HEK293 (cell line): ENCODE data around the gene FAM83C.

Experiments used
- CTCF ChIA-PET: fragments of 350-600 bp; formaldehyde crosslinking; extraction: SDS; loops from one replicate; lab custom pipeline; 2021; ENCODE audit warnings: antibody characterized with exemption; lab: Yijun Ruan, JAX
- POLR2A ChIA-PET: fragments of 300-600 bp; formaldehyde crosslinking; extraction: SDS; loops from one replicate; lab custom pipeline; 2020; ENCODE audit warnings: antibody characterized with exemption, inconsistent platforms; lab: Yijun Ruan, JAX
- H3K27ac ChIP-seq: fragments of 200-500 bp; sonication (Bioruptor generic); 2 replicates; pipeline ENCODE4 v1.5.1; 2014; ENCODE audit warnings: low read depth, low read length, control low read depth, inconsistent platforms; ENCODE audit errors: extremely low read depth
- H3K36me3 ChIP-seq, 2 experiments: fragments of 200-500 bp in 1 of 2; sonication (Bioruptor generic) in 1 of 2; 1 replicate in 1 of 2; 2 replicates in 1 of 2; pipeline ENCODE4 v1.5.1; 2014 to 2017; ENCODE audit warnings: inconsistent platforms in 2 of 2, low read length in 2 of 2; ENCODE audit not compliant: control insufficient read depth in 2 of 2, insufficient read depth in 1 of 2
- H3K4me1 ChIP-seq: fragments of 200-500 bp; sonication (Bioruptor generic); 2 replicates; pipeline ENCODE4 v1.5.1; 2014; ENCODE audit warnings: mild to moderate bottlenecking, low read length, inconsistent platforms; ENCODE audit not compliant: control insufficient read depth, insufficient read depth
- H3K4me3 ChIP-seq: 2 replicates; pipeline ENCODE4 v1.5.1; 2011; ENCODE audit warnings: low read depth, mild to moderate bottlenecking, control low read depth, low read length, moderate library complexity
- H3K9me3 ChIP-seq: fragments of 200-500 bp; sonication (Bioruptor generic); 2 replicates; pipeline ENCODE4 v1.5.1; 2014; ENCODE audit warnings: low read depth, low read length, inconsistent platforms; ENCODE audit not compliant: control insufficient read depth, insufficient read depth
- BCL11B ChIP-seq: fragments of 450-650 bp; formaldehyde crosslinking; IDR thresholded peaks from 2 replicates; pipeline ENCODE4 v1.5.1; 2016; ENCODE audit warnings: low read depth, missing biosample characterization, missing genetic modification characterization
- GLI4 ChIP-seq: fragments of 450-650 bp; formaldehyde crosslinking; IDR thresholded peaks from 2 replicates; pipeline ENCODE4 v1.5.1; 2016; ENCODE audit warnings: missing biosample characterization, missing genetic modification characterization
- HOXD13 ChIP-seq: sonication (generic); formaldehyde crosslinking; IDR thresholded peaks from 2 replicates; pipeline ENCODE4 v1.8.0; 2022; ENCODE audit warnings: missing genetic modification reagents, borderline replicate concordance
- SALL2 ChIP-seq: fragments of 450-650 bp; formaldehyde crosslinking; IDR thresholded peaks from 2 replicates; pipeline ENCODE4 v1.5.0; 2017; ENCODE audit warnings: missing biosample characterization, mild to moderate bottlenecking, missing genetic modification characterization, borderline replicate concordance
- ZBTB11 ChIP-seq: fragments of 450-650 bp; formaldehyde crosslinking; conservative IDR thresholded peaks from 2 replicates; pipeline ENCODE4 v1.5.1; 2016; ENCODE audit warnings: low read depth, missing biosample characterization, missing genetic modification characterization
- ZBTB17 ChIP-seq: fragments of 450-650 bp; formaldehyde crosslinking; IDR thresholded peaks from 2 replicates; pipeline ENCODE4 v1.5.1; 2016; ENCODE audit warnings: missing biosample characterization, missing genetic modification characterization
- ZBTB21 ChIP-seq: fragments of 450-650 bp; formaldehyde crosslinking; IDR thresholded peaks from 2 replicates; pipeline ENCODE4 v1.5.1; 2017; ENCODE audit warnings: missing biosample characterization, missing genetic modification characterization
- ZFP41 ChIP-seq: fragments of 450-650 bp; formaldehyde crosslinking; IDR thresholded peaks from 2 replicates; pipeline ENCODE4 v1.5.1; 2016; ENCODE audit warnings: missing biosample characterization, missing genetic modification characterization, borderline replicate concordance
- ZNF132 ChIP-seq: fragments of 450-650 bp; formaldehyde crosslinking; IDR thresholded peaks from 2 replicates; pipeline ENCODE4 v1.5.1; 2017; ENCODE audit warnings: missing biosample characterization, missing genetic modification characterization, borderline replicate concordance
- ZNF280D ChIP-seq: fragments of 450-650 bp; formaldehyde crosslinking; IDR thresholded peaks from 2 replicates; pipeline ENCODE4 v1.5.1; 2016; ENCODE audit warnings: missing biosample characterization, missing genetic modification characterization
- ZNF350 ChIP-seq: fragments of 450-650 bp; formaldehyde crosslinking; IDR thresholded peaks from 2 replicates; pipeline ENCODE4 v1.5.0; 2017; ENCODE audit warnings: missing biosample characterization, mild to moderate bottlenecking, missing genetic modification characterization
- ZNF366 ChIP-seq: fragments of 450-650 bp; formaldehyde crosslinking; conservative IDR thresholded peaks from 2 replicates; pipeline ENCODE4 v1.5.1; 2016; ENCODE audit warnings: missing biosample characterization, missing genetic modification characterization
- ZNF37A ChIP-seq: fragments of 450-650 bp; IDR thresholded peaks from 2 replicates; pipeline ENCODE4 v1.5.1; 2018; ENCODE audit warnings: missing biosample characterization, missing genetic modification characterization
- ZNF585B ChIP-seq: fragments of 450-650 bp; formaldehyde crosslinking; IDR thresholded peaks from 2 replicates; pipeline ENCODE4 v1.5.1; 2016; ENCODE audit warnings: missing biosample characterization, missing genetic modification characterization
- ZNF639 ChIP-seq: fragments of 450-650 bp; formaldehyde crosslinking; IDR thresholded peaks from 2 replicates; pipeline ENCODE4 v1.5.1; 2016; ENCODE audit warnings: missing biosample characterization, missing genetic modification characterization
- ZNF677 ChIP-seq: fragments of 450-650 bp; IDR thresholded peaks from 2 replicates; pipeline ENCODE4 v1.5.0; 2018; ENCODE audit warnings: missing biosample characterization, mild to moderate bottlenecking, missing genetic modification characterization, moderate library complexity
- ZNF707 ChIP-seq: fragments of 450-650 bp; formaldehyde crosslinking; IDR thresholded peaks from 2 replicates; pipeline ENCODE4 v1.5.1; 2016; ENCODE audit warnings: missing biosample characterization, missing genetic modification characterization

The FAM83C gene

GRCh38 chr20:35339007-35339406 is 46.8 kb upstream of the FAM83C start:
- POLR2A ChIA-PET, result no interaction called here
- TF ChIP-seq ZNF639 (tag by site-specific recombination) (no peak), BCL11B (tag by site-specific recombination) (no peak), ZNF280D (no peak), ZBTB21 (tag by site-specific recombination) (no peak), ZBTB11 (no peak), ZNF585B (tag by site-specific recombination) (no peak), GLI4 (no peak), ZNF132 (tag by site-specific recombination) (no peak), ZNF707 (tag by site-specific recombination) (no peak), HOXD13 (CRISPR knock-in tag) (no peak), ZNF350 (tag by site-specific recombination) (no peak), ZNF677 (tag by site-specific recombination) (no peak), ZFP41 (no peak), ZNF366 (tag by site-specific recombination) (no peak), ZNF37A (tag by site-specific recombination) (no peak)

GRCh38 chr20:35334311-35335101 is 42.3 kb upstream of the FAM83C start:
- CTCF ChIA-PET, result interaction anchor here (1.0 to 9.6 kb wide), 2 partner anchors 11 to 30 kb away, joined by 3 to 236 read pairs; no protein-coding TSS in a partner anchor
- no peaks in the 10 kb centered on the region for H3K9me3 ChIP-seq
- TF ChIP-seq SALL2 (no peak), ZBTB17 (peak; percentile 48; the same call in 1 of the 2 replicates)
- POLR2A ChIA-PET, result no interaction called here
- no peak overlapping the region for H3K27ac ChIP-seq
- no peaks in the 10 kb centered on the region for H3K36me3 ChIP-seq
- no peaks in the 10 kb centered on the region for H3K4me1 ChIP-seq
- no peak overlapping the region for H3K4me3 ChIP-seq

More at GRCh38 chr20:35339007-35339406, 46.8 kb upstream of the FAM83C start:
- H3K27ac ChIP-seq, result no peak overlapping the region
- H3K36me3 ChIP-seq, result peaks cover 0 to 16% of the 10 kb centered on the region in 2 experiments; a peak in 1 of 3 replicates
- CTCF ChIA-PET, result interaction anchor here (1.0 to 2.1 kb wide), 2 partner anchors 10 to 35 kb away, joined by 3 to 7 read pairs; no protein-coding TSS in a partner anchor
- no peak overlapping the region for H3K4me3 ChIP-seq
- no peaks in the 10 kb centered on the region for H3K9me3 ChIP-seq
- H3K4me1 ChIP-seq, result no peaks in the 10 kb centered on the region
